Activated gamma-delta T cell treated with Interleukin-2 at 50 U/mL for 16 hours (primary cell): Measurements from ENCODE around the gene PARP16.
"Not testable (repeated sequence)": the region's sequence is repeated elsewhere in the genome, so short reads cannot be mapped to it uniquely, and the experiment has no call there.

Source experiments
- DNase-seq: peaks from one replicate; pipeline ENCODE4 v3.0.0-alpha.2; 2020

Gene PARP16

DNA sequence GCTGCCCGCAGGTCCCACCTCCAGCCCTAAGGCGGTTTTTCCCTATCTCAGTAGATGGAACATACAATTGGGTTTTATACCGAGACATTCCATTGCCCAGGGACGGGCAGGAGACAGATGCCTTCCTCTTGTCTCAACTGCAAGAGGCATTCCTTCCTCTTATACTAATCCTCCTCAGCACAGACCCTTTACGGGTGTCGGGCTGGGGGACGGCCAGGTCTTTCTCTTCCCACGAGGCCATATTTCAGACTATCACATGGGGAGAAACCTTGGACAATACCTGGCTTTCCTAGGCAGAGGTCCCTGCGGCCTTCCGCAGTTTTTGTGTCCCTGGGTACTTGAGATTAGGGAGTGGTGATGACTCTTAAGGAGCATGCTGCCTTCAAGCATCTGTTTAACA, 59.8 kb downstream of the PARP16 start:
- not testable (repeated sequence) for DNase-seq

DNA sequence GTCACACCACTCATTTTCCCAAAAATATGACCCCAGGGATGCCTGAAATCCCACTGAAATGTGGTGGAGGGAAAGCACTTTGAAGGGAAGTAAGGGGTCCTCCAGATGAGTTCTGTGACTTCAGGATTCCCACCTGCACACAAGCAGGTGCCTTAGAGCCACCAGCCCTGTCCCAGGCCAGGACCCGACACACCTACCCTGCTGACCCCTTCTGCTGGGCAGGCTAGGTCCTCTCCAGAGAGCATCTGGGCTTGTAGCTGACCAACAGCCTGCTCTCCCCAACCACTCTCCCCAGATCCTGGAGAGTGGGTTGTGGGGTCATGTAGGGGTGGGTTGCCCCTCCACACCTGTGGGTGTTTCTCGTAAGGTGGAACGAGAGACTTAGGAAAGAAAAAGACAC, 60.5 kb downstream of the PARP16 start:
- DNase-seq: no peak

DNA sequence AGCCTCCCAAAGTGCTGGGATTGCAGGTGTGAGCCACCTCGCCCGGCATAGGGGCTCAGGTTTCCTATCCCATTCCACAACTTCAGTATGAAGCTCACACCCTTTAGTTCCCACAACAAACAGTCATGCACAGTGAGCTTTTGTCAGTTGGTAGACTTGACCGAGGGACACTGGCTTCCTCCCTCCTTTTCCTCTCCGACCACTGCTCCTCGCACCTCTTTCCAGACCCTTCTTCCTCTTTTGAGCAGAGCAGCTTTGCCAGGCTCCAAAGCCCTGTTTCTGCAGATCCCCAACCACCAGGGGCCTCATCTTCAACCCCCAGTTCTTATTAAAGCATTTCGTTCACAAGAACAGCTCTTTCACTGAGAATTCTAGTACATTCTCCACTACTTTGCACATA, 62.7 kb downstream of the PARP16 start:
- DNase-seq: no peak

DNA sequence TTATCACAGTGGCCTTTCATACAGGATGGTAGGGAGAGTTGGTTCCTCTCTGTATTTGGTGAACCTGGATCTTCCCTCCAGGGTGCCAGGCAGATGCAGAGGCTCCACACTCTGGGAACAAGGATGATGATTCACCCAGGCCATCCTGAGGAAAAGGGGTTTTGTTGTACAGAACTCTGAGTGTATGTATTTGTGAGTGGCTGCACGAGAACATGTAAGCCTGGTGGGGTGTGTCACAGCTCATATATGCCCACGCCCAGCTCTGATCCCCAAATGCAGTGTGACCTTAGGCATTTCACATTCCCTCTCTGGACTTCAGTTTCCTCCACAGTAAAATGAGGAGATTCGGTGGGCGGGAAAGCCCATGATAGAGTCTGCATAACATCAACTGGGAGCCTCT, 63.8 kb downstream of the PARP16 start:
- DNase-seq: no peak

DNA sequence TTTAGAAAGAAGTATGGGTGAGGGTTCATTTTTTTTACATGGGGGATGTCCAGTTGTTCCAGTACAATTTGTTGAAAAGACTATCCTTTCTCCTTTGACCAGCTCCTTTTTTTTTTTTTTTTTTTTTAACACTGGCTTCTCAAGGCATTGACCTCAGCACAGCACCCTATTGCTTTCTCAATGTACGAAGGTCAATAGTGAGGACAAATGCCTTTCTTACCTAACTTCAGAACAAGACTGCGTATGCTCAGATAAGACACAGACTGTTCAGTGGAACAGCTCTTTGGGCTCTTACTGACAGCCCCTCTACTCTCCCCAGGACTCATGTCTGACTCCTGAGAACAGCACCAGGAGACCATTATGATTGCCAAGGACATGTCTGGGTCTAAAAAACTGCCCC, 65.0 kb downstream of the PARP16 start:
- no peak for DNase-seq

DNA sequence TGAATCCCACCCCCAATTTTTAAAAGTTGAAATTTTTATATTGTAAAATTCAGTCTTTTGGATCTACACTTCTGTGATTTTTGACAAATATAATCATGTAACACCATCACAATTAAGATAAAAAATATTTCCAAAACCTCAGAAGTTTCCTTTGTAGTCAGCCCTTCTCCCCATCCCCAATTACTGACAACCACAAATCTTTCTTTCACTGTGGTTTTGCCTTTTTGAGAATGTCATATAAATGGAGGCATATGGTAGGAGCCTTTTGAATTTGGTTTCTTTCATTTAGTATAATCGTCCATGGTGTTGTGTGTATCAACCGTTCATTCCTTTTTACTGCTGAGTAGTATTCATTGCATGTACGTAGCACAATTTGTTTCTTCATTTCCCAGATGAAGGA, 67.5 kb downstream of the PARP16 start:
- DNase-seq: no peak

DNA sequence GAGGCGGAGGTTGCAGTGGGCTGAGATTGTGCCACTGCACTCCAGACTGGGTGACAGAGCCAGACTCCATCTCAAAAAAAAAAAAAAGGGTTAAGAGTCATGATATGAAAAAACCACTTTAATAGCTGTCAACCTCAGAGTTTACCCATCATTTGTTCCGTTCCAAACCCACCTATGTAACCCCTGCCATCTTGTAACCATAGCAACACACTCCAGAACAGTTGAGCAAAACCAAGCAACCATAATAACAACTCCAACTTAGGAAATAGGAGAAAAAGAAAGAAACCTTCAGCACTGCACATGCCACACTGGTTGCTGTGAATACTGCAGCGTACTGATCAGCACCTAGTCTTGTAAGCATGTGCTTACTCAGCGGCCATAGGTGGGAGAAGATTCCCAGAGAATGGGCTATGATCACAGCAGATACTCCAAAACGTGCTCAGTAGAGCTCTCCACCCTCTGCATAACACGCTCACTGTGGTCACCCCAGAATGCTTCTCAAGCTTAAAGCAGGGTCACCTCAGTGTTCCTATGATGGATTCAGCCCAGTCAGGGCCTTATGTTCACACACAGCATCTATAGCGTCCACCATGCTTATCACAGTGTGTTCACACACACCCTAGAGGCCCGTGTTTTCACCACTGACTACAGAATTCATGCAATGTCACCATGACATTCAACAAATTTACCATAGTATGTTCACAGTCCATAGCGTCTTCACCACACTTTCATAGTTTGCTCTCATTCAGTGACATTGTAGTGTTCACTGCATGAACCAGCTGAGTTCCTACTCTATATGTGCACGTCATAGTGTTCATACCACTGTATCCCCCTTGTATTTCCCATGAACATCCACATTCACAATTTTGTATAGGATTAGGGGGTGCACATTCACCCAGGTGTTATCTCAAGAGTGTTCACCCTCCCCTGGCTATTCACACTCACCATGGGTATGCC, 68.9 kb downstream of the PARP16 start:
- DNase-seq: no peak

DNA sequence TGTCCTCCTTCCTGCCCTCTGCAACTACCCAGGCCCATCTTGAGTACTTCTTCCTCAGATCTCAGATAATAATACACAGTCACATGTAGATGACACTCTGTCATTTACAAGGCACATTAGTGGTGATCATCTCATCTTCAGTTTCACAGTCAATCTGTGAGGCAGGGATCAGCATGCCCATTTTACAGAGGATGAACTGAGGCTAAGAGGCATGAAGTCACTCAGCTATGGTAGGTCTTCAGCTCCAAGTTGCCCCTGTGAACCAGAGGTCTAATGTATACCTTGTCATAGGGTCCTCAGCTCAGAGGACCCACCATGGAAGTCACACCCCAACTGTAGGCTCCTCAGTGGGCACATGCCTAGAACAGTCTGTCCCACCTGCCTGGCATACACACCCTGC, 71.2 kb downstream of the PARP16 start:
- no peak for DNase-seq

DNA sequence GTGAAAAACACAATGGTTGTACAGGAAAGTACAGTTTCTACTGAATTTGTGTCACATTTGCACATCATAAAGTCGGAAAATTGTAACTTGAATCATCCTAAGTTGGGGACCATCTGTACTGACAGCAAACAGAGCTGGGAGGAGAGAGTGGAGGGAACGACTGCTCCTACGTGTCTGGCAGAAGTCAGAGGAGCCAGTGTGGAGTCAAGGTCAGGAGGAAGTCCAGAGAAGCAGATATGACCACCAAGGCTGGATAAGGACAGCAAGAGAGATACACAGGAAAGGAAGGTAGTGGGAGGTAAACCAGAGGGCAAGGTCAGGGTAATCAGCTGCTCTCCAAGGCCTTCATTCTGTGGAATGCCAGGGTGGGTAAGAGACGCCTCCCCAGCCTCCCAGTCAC, 72.7 kb downstream of the PARP16 start:
- no peak for DNase-seq

DNA sequence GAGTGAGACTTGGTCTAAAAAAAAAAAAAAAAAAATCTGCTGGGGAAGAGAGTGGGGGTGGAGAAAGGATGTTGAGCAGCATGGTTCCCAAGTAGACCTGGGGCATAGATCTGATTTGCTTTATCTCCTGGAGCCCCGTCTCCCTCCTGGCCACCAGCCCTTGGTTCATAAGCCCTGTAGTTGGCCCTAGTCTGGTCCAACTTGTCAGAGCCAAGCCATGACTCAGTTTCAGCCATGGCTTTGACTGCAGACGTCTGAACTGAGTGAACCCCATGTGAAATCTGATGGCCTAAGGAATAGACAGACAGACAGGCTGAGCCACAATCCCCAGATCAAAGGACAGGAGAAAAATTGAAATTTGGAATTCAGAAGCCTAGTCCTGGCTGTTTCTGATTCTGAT, 73.4 kb downstream of the PARP16 start:
- no peak for DNase-seq

DNA sequence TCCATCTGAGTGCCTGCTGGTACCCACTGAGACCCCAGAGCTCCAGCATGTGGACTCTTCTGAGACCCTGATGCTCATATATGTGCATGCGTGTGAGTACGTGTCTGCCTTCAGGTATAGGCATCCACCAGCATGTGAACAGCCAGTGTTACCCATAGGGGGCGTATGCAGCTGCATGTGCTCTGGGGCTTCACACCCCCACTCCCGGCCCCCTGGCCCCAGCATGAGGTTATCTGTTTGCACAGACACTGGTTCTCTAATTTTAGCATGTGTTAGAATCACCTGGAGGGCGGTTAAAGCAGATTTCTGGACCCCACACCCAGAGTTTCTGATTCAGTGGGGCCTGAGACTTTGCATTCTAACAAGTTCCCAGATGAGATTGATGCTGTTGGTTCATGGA, 74.6 kb downstream of the PARP16 start:
- DNase-seq: peak; percentile 10

DNA sequence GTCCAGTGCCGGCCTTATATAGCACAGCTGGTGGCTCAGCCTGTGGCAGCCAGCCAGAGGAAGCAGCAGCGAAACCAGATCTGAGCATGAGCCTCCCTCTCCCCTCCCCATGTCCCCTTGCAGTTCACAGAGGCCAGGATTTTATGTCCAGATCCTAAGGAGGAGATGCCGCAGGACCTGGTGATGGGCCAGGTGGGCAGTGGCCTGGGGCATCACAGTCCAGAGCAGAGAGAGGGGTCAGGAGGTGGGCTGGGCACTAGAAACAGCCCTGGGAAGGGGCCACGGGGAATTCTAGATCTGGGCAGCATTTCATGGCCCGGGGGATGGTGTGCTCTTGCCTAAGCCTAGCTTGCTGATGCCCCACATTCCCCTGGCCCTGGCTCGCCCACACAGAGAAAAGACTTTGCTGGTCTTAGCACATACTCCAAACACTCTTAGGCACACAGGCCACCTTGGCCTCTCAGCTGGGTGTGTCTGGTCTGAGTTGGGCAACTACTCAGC, 75.2 kb downstream of the PARP16 start:
- no peak for DNase-seq

DNA sequence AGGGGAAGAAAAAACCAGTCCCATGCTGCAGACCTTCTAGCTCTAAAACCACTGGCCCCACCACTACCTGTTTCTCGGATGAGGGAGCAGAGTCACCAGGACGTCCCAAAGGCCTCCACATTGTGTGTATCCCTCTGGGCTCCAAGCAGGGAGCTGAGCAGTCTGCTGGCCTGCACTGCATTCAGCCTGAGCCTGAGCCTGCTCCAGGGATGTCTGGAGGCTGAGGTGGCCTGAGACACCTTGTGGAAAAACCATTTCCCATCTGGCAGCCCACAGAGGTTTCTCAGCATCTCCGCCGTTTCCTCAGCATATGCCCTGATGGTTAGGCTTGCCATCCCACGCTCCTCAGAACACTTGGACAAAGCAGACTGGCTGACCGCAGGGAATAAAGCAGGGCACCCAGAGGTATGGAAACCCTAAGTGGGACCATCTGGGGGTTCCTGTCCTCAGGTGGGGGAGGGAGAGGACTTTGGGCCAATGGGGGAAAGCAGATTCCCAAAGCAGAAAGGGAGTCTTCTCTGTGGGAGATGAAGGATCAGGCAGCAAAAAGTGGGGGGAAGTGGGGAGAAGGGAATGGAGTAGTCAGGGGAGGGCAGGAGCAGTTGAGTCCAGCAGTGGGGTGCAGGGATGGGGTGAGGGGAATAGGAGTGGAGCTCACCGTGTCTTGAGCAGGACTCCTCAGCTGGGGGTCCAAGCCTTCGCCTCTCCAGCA, 75.8 kb downstream of the PARP16 start, which contains the start of gene CILP:
Gene CILP (minus strand): TSS at position 704 of the 712 bp plus-strand sequence. CDS start 1,718 bp downstream, outside the sequence.
- no peak for DNase-seq

DNA sequence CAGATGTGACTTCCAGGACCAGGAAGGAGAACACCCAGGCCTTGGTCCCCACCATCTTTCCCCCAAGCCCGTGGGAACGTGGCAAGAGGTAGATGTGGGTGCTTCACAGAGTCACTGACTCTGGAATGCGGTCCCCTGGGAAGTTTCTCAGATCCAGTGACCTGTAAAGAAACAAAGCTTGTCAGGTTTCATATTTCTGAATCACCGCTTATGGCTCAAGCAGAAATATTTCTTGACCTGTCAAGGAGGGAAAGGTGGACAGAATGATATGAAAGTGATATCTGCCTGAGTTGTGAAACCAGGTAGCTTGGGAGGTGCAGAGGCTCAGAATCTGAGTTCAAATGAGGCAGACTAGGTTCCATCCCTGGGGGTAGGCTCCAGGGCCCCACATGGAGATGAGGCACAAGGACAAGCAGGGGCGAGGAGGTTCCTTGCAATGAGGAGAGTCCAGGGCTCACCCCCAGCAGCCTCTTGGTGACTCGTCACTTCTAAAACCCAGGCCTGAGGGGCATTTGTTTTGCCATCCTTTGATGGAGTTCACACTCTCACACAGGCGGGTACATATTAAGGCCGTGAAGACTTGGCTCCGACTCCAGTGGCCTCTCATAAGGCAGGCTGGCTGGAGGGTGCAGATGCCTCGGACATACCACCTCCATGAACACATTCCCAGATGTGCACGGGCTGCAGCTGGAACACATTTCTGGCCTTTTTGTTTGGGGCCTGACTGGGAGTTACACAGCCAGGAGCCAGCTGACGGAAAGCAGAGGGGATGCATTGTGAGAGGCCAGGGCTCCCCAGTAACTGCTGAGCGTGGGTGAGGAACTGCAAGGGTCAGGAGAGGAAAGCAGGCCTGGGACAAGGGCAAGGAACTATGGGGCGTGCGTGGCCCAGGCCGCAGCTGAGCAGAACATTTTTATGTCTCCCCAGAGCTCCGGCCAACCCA, 76.7 kb downstream of the PARP16 start:
- DNase-seq: no peak

DNA sequence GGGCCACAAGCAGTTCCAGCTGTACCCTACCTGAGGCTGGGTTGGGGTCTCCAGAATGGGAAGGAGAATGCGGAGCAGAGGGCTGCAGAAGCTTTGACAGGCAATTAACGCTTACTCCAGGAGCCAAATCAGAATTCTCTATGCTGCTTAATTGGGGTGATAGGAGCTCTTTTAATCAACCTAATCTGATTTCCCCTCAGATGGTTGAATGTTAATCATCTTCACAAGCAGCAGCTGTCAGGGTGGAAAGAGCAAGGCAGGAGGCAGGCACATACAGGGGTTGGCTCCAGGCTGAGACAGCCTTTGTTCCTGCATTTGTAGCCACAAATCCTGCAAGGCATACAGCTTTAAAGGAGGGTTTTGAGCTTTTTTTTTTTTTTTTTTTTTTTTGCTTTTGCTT, 78.0 kb downstream of the PARP16 start:
- no peak for DNase-seq
